Measurements from ENCODE around the gene TMX4.

GRCh38 chr20:7935027-7935551 is 84.5 kb downstream of the TMX4 start:
- no peak for TF ChIP-seq CTCF (IDR thresholded peaks at IDR 0.05)
- TF ChIP-seq POLR2AphosphoS5 (IDR thresholded peaks at IDR 0.05), result no peak
- TF ChIP-seq POLR2A (IDR thresholded peaks at IDR 0.05), result no peak

All from breast epithelium (tissue), 3 donors.